Kidney (tissue), 14 donors: Measurements from ENCODE around the gene NFE2L1. TPM values are rescaled to one million over a fixed set of nuclear protein-coding genes. Genes with fewer than 3 reads are reported as not detected.

ENCODE experiments used
- DNase-seq, 5 donors: peaks; one replicate each; pipeline ENCODE4 v3.0.0-alpha.2; 2013 to 2020
- FAIRE-seq: peaks from 2 replicates; lab custom pipeline; 2012; peaks lifted over from hg19 to GRCh38; lab: Jason Lieb, UNC
- H3K27ac ChIP-seq, 2 donors: one replicate each; pipeline ENCODE4 v1.7.0; 2013; ENCODE audit warnings: low read depth in 2 of 2, low read length in 2 of 2, inconsistent platforms in 1 of 2
- H3K27me3 ChIP-seq: one replicate; pipeline ENCODE4 v1.7.1; 2013; ENCODE audit warnings: low read length, inconsistent platforms; ENCODE audit not compliant: control insufficient read depth, insufficient read depth
- H3K36me3 ChIP-seq, 3 donors: one replicate each; pipeline versions ENCODE4 v1.7.0 to v1.7.1; 2013; ENCODE audit warnings: low read length in 3 of 3, control low read depth in 1 of 3, inconsistent platforms in 1 of 3; ENCODE audit not compliant: insufficient read depth in 3 of 3, control insufficient read depth in 2 of 3
- H3K4me1 ChIP-seq, 3 donors: one replicate each; pipeline versions ENCODE4 v1.7.0 to v1.7.1; 2013; ENCODE audit warnings: low read length in 3 of 3, inconsistent platforms in 1 of 3, low read depth in 1 of 3; ENCODE audit not compliant: control insufficient read depth in 2 of 3, insufficient read depth in 2 of 3
- H3K4me3 ChIP-seq, 3 donors: one replicate each; pipeline versions ENCODE4 v1.7.0 to v1.8.1; 2013; ENCODE audit warnings: low read length in 3 of 3, control low read depth in 1 of 3, inconsistent platforms in 1 of 3
- H3K9ac ChIP-seq, 3 donors: one replicate each; pipeline versions ENCODE4 v1.7.0 to v1.7.1; 2013; ENCODE audit warnings: low read length in 3 of 3, control low read depth in 1 of 3, inconsistent platforms in 1 of 3
- H3K9me3 ChIP-seq, 3 donors: one replicate each; pipeline versions ENCODE4 v1.7.0 to v1.7.1; 2013; ENCODE audit warnings: low read length in 3 of 3, control low read depth in 1 of 3, inconsistent platforms in 1 of 3; ENCODE audit not compliant: control insufficient read depth in 2 of 3, insufficient read depth in 1 of 3
- intact Hi-C: fragments of 100-400 bp; cut with DNase I; formaldehyde crosslinking; loops from one replicate; pipeline ENCODE4 v1.11.1; 2022
- polyA plus RNA-seq: library from polyadenylated mRNA; stranded (reverse); fragments of 350-450 nt; fragmentation: Illumina TruSeq; extraction: RNeasy Lipid Tissue Mini Kit (QIAGEN cat#74804); gene quantifications from one replicate; pipeline ENCODE4 v1.2.3, GENCODE V29; 2014; ENCODE audit warnings: low read depth, low replicate concordance; ENCODE audit not compliant: insufficient read depth
- total RNA-seq: library from RNA; stranded (reverse); fragmentation: NEBNext Ultra II Directional; extraction: Animal tissue kit (Norgen Biotek cat#: 25700); gene quantifications from one replicate; pipeline ENCODE4 v1.2.1, GENCODE V29; 2021
- TF ChIP-seq, protein P1 (sequence below): IDR thresholded peaks from 3 replicates; pipeline ENCODE4 v1.5.1; 2012; ENCODE audit warnings: mild to moderate bottlenecking, moderate library complexity, borderline replicate concordance; ENCODE audit not compliant: insufficient read depth; ENCODE audit errors: extremely low read depth
- donor health status: control.
- donor health status: control.
- donor health status: control.
- donor health status: control.
- donor health status: control.
- donor health status: DM: yes; HTN: yes; CAD: no.
- donor health status: Normal renal cell carcinoma (clear cell type).

Gene NFE2L1
- total and polyA plus RNA-seq, 2 donors from 2014 or later, result 146 to 254 TPM

DNA sequence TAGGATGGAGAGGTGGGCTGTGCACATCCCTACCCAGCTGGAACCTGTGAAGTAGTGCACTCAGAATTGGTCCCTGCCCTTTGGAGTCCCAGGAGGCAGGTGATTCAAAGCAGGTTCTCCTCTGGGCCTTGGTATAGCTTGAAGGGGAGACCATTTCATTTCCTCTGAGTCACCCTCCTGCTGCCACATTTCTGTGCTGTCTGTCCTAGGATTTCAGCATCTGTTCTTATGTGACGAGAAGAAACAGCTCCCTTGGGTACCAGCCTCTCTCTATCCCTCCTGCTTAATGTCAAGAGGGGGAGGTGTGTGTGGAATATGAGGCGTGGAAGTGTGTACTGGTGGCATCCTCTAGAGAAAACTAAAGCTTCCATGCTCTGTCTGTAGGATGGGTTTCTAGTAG, 5.0 kb upstream of the NFE2L1 start:
- TF ChIP-seq, protein P1, sequence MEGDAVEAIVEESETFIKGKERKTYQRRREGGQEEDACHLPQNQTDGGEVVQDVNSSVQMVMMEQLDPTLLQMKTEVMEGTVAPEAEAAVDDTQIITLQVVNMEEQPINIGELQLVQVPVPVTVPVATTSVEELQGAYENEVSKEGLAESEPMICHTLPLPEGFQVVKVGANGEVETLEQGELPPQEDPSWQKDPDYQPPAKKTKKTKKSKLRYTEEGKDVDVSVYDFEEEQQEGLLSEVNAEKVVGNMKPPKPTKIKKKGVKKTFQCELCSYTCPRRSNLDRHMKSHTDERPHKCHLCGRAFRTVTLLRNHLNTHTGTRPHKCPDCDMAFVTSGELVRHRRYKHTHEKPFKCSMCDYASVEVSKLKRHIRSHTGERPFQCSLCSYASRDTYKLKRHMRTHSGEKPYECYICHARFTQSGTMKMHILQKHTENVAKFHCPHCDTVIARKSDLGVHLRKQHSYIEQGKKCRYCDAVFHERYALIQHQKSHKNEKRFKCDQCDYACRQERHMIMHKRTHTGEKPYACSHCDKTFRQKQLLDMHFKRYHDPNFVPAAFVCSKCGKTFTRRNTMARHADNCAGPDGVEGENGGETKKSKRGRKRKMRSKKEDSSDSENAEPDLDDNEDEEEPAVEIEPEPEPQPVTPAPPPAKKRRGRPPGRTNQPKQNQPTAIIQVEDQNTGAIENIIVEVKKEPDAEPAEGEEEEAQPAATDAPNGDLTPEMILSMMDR, result no peak
- Histone ChIP-seq H3K4me1 (peaks cover 0 to 4% (median 2%) of the 10 kb centered on the region in 3 donors), H3K9ac (no peak overlapping the region), H3K9me3 (no peaks in the 10 kb centered on the region), H3K36me3 (no peaks in the 10 kb centered on the region), H3K4me3 (no peak overlapping the region), H3K27ac (no peak overlapping the region), H3K27me3 (no peaks in the 10 kb centered on the region)
- no peak for FAIRE-seq
- intact Hi-C loops, result no loop called here
- DNase-seq, result no peak

DNA sequence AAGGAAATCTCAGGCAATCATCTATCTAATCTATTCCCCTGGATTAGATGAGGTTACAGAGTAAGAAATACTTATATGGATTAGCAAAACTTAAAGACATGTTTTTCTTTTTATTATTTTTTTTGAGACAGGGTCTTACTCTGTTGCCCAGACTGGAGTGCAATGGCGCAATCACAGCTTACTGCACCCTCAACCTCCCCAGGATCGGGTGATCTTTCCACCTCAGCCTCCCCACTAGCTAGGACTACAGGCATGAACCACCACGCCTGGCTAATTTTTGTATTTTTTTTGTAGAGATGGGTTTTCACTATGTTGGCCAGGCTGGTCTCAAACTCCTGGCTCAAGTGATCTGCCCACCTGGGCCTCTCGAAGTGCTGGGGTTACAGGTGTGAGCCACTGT, 3.3 kb upstream of the NFE2L1 start:
- Histone ChIP-seq H3K27me3 (no peaks in the 10 kb centered on the region), H3K9me3 (no peaks in the 10 kb centered on the region), H3K36me3 (no peaks in the 10 kb centered on the region), H3K27ac (no peak overlapping the region), H3K4me3 (no peak overlapping the region), H3K4me1 (peaks cover 0 to 7% (median 2%) of the 10 kb centered on the region in 3 donors), H3K9ac (no peak overlapping the region)
- FAIRE-seq (no peak), DNase-seq (no peak)
- TF ChIP-seq, protein P1, result no peak
- intact Hi-C loops, result no loop called here

DNA sequence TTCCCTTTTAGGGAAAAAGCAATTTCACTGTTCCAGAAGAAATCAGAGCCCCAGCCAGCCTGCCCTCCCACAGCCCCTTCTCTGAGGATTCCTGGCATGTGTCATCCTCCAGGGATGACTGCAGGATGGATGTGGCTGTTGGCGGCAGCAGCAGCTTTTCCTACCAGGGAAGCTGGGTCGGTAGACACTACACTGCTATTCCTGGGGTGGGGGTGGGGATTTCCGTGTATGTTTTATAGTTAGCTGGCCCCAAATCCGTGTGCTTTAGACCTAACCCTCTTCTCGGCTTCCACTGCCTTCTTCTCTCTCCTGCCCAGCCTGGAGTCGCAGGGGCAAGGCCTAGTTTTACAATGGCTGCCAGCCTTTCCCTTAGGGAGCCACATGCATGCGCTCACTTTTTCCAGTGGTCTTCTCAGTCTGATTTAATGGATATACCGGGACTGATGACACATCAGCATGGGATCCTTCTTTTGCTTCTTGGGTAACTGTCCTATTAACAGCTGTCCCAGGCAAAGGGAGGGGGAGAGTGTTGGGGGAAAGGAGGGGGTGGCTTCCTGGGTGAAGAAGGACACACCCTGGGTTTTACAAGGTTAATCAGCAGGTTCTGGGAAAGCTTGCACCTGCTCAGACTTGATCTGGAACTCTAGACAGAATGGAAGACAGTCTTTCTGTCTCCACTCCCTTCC, 2.7 kb upstream of the NFE2L1 start:
- FAIRE-seq (no peak), DNase-seq (no peak)
- no peak overlapping the region for H3K27ac ChIP-seq
- no peaks in the 10 kb centered on the region for H3K9me3 ChIP-seq
- no peak overlapping the region for H3K4me3 ChIP-seq
- TF ChIP-seq, protein P1, result no peak
- intact Hi-C loops, result no loop called here
- H3K36me3 ChIP-seq, result no peaks in the 10 kb centered on the region
- H3K4me1 ChIP-seq, result peaks cover under 1 to 11% (median 3%) of the 10 kb centered on the region in 3 donors
- no peak overlapping the region for H3K9ac ChIP-seq
- no peaks in the 10 kb centered on the region for H3K27me3 ChIP-seq
